GM19035 (cell line): ENCODE measurements around the gene HECA.
"Not testable (repeated sequence)": the region's sequence is repeated elsewhere in the genome, so short reads cannot be mapped to it uniquely, and the experiment has no call there.

Experiments
- ATAC-seq: cut with Tn5 transposase; IDR thresholded peaks from one replicate; pipeline ENCODE4 v1.9.1; 2021; ENCODE audit not compliant: unreplicated experiment

Gene HECA

GRCh38 chr6:139135578-139136545, 982 bp downstream of the HECA start:
- ATAC-seq, result peak; percentile 40

GRCh38 chr6:139137706-139138105, 2.8 kb downstream of the HECA start:
- ATAC-seq, result no peak

GRCh38 chr6:139140854-139141253, 6.0 kb downstream of the HECA start:
- ATAC-seq, result not testable (repeated sequence)

- no peak for ATAC-seq
Observed at GRCh38 chr6:139142262-139142661, 7.4 kb downstream of the HECA start.

GRCh38 chr6:139143111-139143510, 8.2 kb downstream of the HECA start:
- ATAC-seq, result no peak

GRCh38 chr6:139144490-139145085, 9.7 kb downstream of the HECA start:
- ATAC-seq, result no peak

GRCh38 chr6:139145661-139146060, 10.8 kb downstream of the HECA start:
- no peak for ATAC-seq

GRCh38 chr6:139146317-139146726, 11.4 kb downstream of the HECA start:
- peak; percentile 58 for ATAC-seq

- no peak for ATAC-seq
Observed at GRCh38 chr6:139147628-139148027, 12.7 kb downstream of the HECA start.

GRCh38 chr6:139148557-139149235, 13.8 kb downstream of the HECA start:
- ATAC-seq, result no peak

GRCh38 chr6:139149383-139149782, 14.5 kb downstream of the HECA start:
- no peak for ATAC-seq

GRCh38 chr6:139150920-139151319, 16.0 kb downstream of the HECA start:
- no peak for ATAC-seq

GRCh38 chr6:139151425-139152087, 16.7 kb downstream of the HECA start:
- no peak for ATAC-seq

- no peak for ATAC-seq
Observed at GRCh38 chr6:139152088-139152891, 17.4 kb downstream of the HECA start.

GRCh38 chr6:139152892-139153271, 18.0 kb downstream of the HECA start:
- no peak for ATAC-seq

GRCh38 chr6:139153855-139154254, 19.0 kb downstream of the HECA start:
- ATAC-seq, result no peak

GRCh38 chr6:139154881-139155547, 20.1 kb downstream of the HECA start:
- ATAC-seq, result no peak

- ATAC-seq, result no peak
Observed at GRCh38 chr6:139156102-139156501, 21.2 kb downstream of the HECA start.

- ATAC-seq, result no peak
Observed at GRCh38 chr6:139156551-139156950, 21.7 kb downstream of the HECA start.

- not testable (repeated sequence) for ATAC-seq
Observed at GRCh38 chr6:139157086-139157485, 22.2 kb downstream of the HECA start.
